Activated CD4-positive, alpha-beta memory T cell treated with anti-CD3 and anti-CD28 coated beads for 36 hours (primary cell): ENCODE results near the gene TBC1D1. TPM values are rescaled to one million over a fixed set of nuclear protein-coding genes. Genes with fewer than 3 reads are reported as not detected.

Source experiments
- CTCF ChIA-PET: fragments of 350-600 bp; sonication (Branson Sonifier 250); formaldehyde crosslinking; loops from one replicate; lab custom pipeline; 2021; ENCODE audit warnings: antibody characterized with exemption, inconsistent platforms; lab: Charles Lee
- POLR2A ChIA-PET: fragments of 350-600 bp; sonication (Branson Sonifier 250); formaldehyde crosslinking; loops from one replicate; lab custom pipeline; 2021; ENCODE audit warnings: antibody characterized with exemption; lab: Charles Lee
- DNase-seq: peaks from one replicate; pipeline ENCODE4 v3.0.0-alpha.2; 2020
- H3K27ac Mint-ChIP-seq: one replicate; pipeline ENCODE4 v1.8.0; 2021; ENCODE audit warnings: mixed read lengths
- H3K27me3 Mint-ChIP-seq: one replicate; pipeline ENCODE4 v1.8.0; 2021; ENCODE audit warnings: mixed read lengths
- H3K36me3 Mint-ChIP-seq: one replicate; pipeline ENCODE4 v1.8.0; 2021; ENCODE audit warnings: mixed read lengths
- H3K4me1 Mint-ChIP-seq: one replicate; pipeline ENCODE4 v1.8.0; 2021; ENCODE audit warnings: low read depth, mixed read lengths
- H3K4me3 Mint-ChIP-seq: one replicate; pipeline ENCODE4 v1.8.0; 2021; ENCODE audit warnings: mild to moderate bottlenecking, mixed read lengths
- H3K9me3 Mint-ChIP-seq: one replicate; pipeline ENCODE4 v1.8.0; 2021; ENCODE audit warnings: mixed read lengths
- intact Hi-C: fragments of 100-400 bp; cut with micrococcal nuclease; formaldehyde crosslinking; loops from one replicate; pipeline ENCODE4 v1.15.1; 2023
- total RNA-seq, 2 experiments: library from RNA; stranded (reverse); gene quantifications; one replicate each; pipeline ENCODE4 v1.2.3, GENCODE V29; 2021

Gene TBC1D1
- total RNA-seq, 2 experiments from 2014 or later = 67.6 to 70.4 TPM

DNA sequence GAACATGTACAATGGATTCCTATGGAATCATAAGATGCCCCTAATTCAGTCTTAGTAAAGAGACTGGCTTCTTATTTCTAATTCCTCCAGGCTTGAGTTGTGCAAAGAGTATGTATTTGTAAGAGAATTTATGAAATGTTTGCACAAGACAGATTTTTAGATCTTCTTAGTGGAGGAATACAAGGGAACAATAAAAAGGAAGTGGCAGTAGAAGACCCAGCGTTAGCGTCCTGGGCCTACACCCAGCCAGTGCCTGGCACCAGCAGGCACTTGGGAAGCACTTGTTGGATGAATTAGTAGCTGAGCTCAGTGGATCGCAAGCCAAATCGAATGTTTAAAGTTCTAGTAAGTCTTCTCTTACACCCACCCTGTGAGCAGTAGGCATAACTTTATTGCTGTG, 226.7 kb downstream of the TBC1D1 start:
- no peak overlapping the region for H3K27ac Mint-ChIP-seq
- intact Hi-C loops = no loop called here
- DNase-seq = no peak
- H3K4me3 Mint-ChIP-seq = no peak overlapping the region
- peaks cover 31% of the 10 kb centered on the region for H3K36me3 Mint-ChIP-seq
- ChIA-PET POLR2A (no interaction called here), CTCF (no interaction called here)
- no peaks in the 10 kb centered on the region for H3K27me3 Mint-ChIP-seq
- peaks cover 5% of the 10 kb centered on the region for H3K4me1 Mint-ChIP-seq
- no peaks in the 10 kb centered on the region for H3K9me3 Mint-ChIP-seq

DNA sequence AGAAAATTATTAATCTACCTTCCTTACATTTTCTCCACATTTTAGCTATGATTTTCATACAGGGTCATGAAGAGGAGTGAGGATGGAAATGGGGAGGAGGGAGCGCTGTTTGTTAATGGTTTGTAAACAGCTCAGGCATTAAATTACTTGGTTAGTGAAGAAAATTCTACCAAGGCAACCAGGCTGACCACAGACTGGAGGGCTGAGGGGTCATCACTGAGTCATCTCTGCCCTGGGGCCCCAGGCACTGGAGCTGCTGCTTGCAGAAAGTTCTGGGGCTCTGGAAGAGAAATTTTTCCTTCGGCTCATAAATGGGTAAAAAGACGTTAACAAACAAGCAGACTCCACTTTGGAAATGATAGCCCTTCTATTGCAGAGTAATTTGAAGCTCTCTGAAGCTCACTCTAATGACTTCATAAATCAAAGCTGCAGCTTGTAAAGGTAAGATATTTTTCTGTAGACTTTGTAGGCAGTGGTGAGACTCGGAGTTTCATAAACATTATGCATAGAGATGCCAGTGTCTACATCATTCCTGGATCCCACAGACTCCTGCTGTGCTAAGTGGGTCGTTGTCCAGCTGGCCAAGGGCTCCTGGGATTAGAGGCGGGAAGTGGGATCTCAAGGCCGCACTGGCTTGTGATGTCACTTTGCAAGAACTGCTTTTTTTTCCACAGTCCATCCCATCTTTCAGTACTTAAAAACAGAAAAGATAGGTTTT, 228.9 kb downstream of the TBC1D1 start:
- POLR2A ChIA-PET = interaction anchor here (1.3 kb wide), 1 partner anchor 9 kb away, joined by 6 read pairs; no protein-coding TSS in a partner anchor
- Mint-ChIP-seq H3K4me1 (peaks cover 17% of the 10 kb centered on the region), H3K36me3 (peaks cover 35% of the 10 kb centered on the region)

DNA sequence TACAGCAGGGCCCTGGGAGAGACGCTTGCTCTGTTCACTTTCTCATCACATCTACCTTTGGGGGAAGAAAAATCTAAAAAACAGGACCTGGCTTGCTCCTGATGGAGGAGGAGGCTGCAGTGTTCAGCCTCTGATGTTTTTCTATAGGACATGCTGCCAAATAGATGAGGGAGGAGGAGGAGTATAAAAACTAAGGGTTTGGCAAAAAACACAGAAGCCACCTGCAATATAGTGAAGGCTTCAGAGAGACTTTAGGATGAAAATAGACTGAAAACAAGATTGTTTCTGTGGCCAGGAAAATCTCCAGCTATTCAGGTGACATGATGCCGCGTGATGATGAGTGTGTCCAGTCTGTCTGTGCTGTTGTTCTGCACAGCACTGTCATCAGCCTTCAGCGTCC, 229.9 kb downstream of the TBC1D1 start:
- H3K27me3 Mint-ChIP-seq = no peaks in the 10 kb centered on the region
- no peak for DNase-seq
- H3K36me3 Mint-ChIP-seq = peaks cover 44% of the 10 kb centered on the region
- no peaks in the 10 kb centered on the region for H3K9me3 Mint-ChIP-seq
- POLR2A ChIA-PET = no interaction called here
- CTCF ChIA-PET = no interaction called here
- intact Hi-C loops = no loop called here
- H3K27ac Mint-ChIP-seq = no peak overlapping the region
- peaks cover 22% of the 10 kb centered on the region for H3K4me1 Mint-ChIP-seq
- H3K4me3 Mint-ChIP-seq = no peak overlapping the region

More for the DNA sequence above, 228.9 kb downstream of the TBC1D1 start:
- DNase-seq = no peak
- H3K4me3 Mint-ChIP-seq = no peak overlapping the region
- H3K27me3 Mint-ChIP-seq = no peaks in the 10 kb centered on the region
- intact Hi-C loops = no loop called here
- no peaks in the 10 kb centered on the region for H3K9me3 Mint-ChIP-seq
- CTCF ChIA-PET = interaction anchor here (0.6 to 1.4 kb wide), 7 partner anchors 20 to 1015 kb away, joined by 3 to 9 read pairs (median 3); no protein-coding TSS in a partner anchor
- no peak overlapping the region for H3K27ac Mint-ChIP-seq

DNA sequence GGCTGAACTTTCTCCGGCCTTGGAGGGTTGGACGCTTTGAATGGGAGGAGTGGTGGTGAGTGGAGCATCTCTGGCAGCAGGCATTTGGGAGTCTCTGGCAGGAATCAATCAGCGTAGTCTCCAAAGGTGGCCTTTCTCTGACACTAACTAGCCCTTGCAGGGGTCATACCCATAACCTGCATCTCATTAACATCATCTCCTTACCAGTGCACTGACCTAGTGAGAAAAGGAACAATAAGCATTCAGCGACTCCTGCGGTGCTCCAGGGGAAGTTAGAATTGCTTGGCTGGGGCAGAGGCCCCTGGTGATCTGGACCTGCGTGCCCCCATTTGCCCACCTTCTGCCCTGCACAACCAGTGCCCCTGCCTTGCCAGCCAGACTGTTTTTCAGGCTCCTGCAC, 231.2 kb downstream of the TBC1D1 start:
- no peaks in the 10 kb centered on the region for H3K9me3 Mint-ChIP-seq
- POLR2A ChIA-PET = no interaction called here
- peaks cover 25% of the 10 kb centered on the region for H3K4me1 Mint-ChIP-seq
- peaks cover 48% of the 10 kb centered on the region for H3K36me3 Mint-ChIP-seq
- CTCF ChIA-PET = no interaction called here
- H3K27me3 Mint-ChIP-seq = no peaks in the 10 kb centered on the region
- H3K4me3 Mint-ChIP-seq = no peak overlapping the region
- intact Hi-C loops = no loop called here
- no peak overlapping the region for H3K27ac Mint-ChIP-seq
- no peak for DNase-seq

DNA sequence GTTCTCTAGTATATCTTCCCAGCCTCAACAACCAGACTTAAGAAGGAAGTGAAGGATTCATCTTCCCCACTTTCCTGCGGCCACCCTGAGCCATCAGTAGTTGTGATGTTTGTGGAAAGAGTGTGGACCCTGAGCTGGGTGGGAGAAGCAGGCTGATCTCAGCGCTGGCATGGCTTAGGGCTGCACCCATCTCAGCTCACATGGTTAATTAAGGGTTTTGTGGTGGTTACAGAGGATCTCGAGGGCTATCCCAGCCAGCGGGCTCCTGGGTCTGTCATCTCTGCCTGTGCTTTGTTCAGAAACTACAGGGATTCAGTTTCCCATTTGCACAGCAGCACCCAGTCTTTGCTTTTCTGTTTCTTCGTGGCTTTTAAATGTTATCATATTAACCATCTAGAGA, 232.7 kb downstream of the TBC1D1 start:
- Mint-ChIP-seq H3K27me3 (no peaks in the 10 kb centered on the region), H3K4me1 (peaks cover 37% of the 10 kb centered on the region), H3K4me3 (no peak overlapping the region), H3K27ac (peak overlapping the region; percentile 29), H3K9me3 (no peaks in the 10 kb centered on the region), H3K36me3 (peaks cover 43% of the 10 kb centered on the region)
- DNase-seq = no peak
- ChIA-PET CTCF (interaction anchor here (0.7 to 1.1 kb wide), 2 partner anchors 29 to 56 kb away, joined by 3 read pairs; no protein-coding TSS in a partner anchor), POLR2A (no interaction called here)
- intact Hi-C loops = no loop called here

DNA sequence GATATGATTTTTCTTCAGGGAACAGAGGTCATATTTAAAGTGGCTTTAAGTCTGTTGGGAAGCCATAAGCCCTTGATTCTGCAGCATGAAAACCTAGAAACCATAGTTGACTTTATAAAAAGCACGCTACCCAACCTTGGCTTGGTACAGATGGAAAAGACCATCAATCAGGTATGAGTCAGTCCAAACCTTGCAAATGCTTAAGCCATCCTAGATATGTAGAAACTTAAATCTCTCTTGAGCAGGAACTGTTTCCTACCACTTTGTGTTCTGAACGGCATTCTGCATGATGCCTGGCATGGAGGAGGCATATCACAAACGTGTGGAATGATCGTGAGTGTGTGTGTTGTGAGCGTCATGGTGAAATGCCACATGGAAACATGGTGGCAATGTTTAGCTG, 234.1 kb downstream of the TBC1D1 start:
- Mint-ChIP-seq H3K4me3 (no peak overlapping the region), H3K27me3 (no peaks in the 10 kb centered on the region), H3K27ac (no peak overlapping the region), H3K9me3 (no peaks in the 10 kb centered on the region), H3K4me1 (peaks cover 51% of the 10 kb centered on the region), H3K36me3 (peaks cover 41% of the 10 kb centered on the region)
- POLR2A ChIA-PET = no interaction called here
- CTCF ChIA-PET = no interaction called here
- no peak for DNase-seq
- intact Hi-C loops = no loop called here

DNA sequence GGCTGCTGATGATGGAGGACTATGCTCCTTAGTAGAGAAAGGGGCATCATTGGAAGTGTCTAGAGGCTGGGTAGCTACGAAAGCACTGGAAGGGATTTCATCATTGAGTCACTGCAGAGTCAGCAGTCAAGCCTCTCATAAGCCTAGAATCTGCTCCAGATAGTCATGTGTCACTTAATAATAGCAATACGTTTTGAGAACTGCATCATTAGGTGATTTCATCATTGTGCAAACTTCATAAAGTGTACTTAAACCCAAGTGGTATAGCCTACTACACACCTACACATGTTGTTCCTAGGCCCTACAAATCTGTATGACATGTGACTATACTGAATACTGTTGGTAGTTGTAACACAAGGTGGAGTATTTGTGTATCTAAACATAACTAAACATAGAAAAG, 234.9 kb downstream of the TBC1D1 start:
- Mint-ChIP-seq H3K4me1 (peaks cover 59% of the 10 kb centered on the region), H3K27ac (no peak overlapping the region), H3K27me3 (no peaks in the 10 kb centered on the region), H3K36me3 (peaks cover 37% of the 10 kb centered on the region), H3K4me3 (no peak overlapping the region), H3K9me3 (no peaks in the 10 kb centered on the region)
- POLR2A ChIA-PET = interaction anchor here (0.6 kb wide), 1 partner anchor 612 kb away, joined by 3 read pairs; no protein-coding TSS in a partner anchor
- intact Hi-C loops = no loop called here
- DNase-seq = no peak
- CTCF ChIA-PET = no interaction called here

DNA sequence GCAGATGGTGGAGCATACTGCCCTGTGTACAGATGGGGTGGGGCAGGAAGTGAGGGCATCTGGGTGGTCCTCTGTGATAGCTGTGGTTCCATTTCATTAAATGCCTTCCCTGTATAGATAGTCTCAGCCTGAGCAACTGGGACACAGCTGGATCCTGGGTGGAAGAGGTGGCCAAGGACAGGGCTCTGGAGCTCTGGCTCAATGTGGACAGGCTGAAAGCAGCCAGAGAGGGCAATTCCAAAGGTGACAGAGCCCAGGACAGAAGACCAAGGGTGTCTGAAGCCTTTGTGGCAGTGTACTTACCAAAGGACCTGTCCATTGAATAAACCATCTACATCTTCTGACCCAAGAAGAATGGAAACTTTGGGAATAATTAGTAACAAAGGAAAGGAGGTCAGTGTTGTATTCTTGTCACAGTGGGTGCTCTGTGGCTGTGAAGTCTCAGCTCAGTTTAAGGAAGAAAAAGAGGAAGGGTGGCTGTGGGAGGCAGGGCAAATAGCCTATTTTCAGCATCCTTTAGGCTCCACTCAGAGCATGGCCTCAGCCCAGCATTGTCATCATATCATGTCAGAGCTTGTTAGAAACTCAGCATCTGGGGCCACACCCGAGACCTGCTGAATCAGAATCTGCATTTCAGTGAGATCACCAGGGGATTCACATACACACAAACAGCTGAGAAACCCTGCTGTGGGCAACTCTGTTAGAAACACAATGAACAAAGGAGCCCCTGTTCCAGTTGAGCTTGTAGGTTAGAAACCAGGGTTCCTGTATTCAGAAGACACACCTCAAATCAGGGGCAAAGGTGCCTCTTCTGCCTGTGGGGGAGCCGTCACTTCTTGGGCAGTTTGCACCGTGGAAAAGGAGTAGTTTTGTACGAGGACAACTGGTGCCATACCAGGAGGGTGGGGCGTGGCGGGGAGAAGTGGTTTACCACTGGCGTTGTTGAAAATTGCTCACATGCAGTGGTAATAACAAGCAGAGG, 237.9 kb downstream of the TBC1D1 start:
- Mint-ChIP-seq H3K27ac (peak overlapping the region; percentile 98), H3K27me3 (peaks cover 1% of the 10 kb centered on the region), H3K36me3 (peaks cover 31% of the 10 kb centered on the region), H3K9me3 (no peaks in the 10 kb centered on the region), H3K4me1 (peaks cover 77% of the 10 kb centered on the region), H3K4me3 (peak overlapping the region; percentile 49)
- DNase-seq = peak; percentile 90
- ChIA-PET POLR2A (interaction anchor here (0.5 to 4.2 kb wide), 14 partner anchors 9 to 395 kb away, joined by 3 to 41 read pairs (median 4); no protein-coding TSS in a partner anchor), CTCF (interaction anchor here (0.6 to 2.8 kb wide), 8 partner anchors 33 to 412 kb away, joined by 3 to 23 read pairs (median 4); no protein-coding TSS in a partner anchor)
- intact Hi-C loops = loop anchor here (1.0 to 2.0 kb wide), 2 partner anchors 38 to 150 kb away; no protein-coding TSS in a partner anchor

DNA sequence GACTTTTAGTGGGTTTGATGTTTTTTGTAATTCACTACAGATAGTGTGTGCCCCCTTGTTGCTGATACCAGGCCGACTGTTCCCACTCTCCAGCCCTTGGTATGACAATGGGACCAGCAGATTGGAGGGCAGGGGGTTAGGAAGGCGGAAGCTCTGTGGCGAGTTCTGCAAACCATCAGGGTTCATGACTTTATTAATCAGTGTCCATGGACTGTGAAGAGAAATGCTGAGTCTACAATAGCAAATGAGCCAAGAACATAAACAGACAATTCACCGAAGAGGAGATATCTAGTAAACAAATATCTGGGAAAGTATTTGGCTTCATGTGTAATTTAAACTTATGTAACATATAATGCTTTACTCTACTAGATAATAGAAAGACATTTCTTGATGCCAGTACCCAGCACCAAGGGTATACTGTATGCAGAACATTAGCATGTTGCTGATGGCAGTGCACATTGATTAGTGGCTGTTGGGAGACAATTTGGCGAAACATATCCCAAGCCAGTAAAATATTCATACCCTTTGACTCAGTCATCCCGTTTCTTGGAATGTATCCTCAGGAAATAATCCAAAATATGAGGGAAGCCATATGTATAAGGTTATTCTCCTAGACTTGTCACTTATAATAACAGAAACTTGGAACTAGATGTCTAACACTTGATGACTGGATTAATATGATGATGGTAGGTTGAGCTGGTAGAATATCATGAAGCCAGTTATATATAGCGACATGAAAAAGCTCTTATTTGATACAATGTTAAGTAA, 238.8 kb downstream of the TBC1D1 start:
- Mint-ChIP-seq H3K4me3 (peak overlapping the region; percentile 49), H3K36me3 (peaks cover 38% of the 10 kb centered on the region)

DNA sequence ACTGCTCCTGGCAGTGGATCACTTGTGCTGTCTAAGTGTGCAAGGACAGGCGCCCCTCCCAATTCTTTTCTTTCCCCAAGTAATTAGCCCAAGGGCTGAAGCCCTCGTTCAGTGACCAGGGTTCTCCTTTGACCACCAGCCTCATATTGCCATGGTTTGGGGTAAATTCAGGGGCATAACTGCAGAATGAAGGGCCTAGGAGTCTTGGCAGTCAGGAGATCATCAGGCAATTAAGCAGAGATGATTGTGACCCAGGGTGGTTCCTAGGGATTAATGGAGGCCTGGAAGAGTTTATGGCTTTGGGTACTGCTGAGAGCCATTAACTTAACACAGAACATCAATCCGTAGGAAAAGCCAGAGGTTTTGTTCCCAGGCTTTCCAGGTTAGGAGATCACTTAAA, 240.0 kb downstream of the TBC1D1 start:
- no peaks in the 10 kb centered on the region for H3K9me3 Mint-ChIP-seq
- H3K4me3 Mint-ChIP-seq = peak overlapping the region; percentile 10
- H3K27ac Mint-ChIP-seq = peak overlapping the region; percentile 96
- peaks cover 72% of the 10 kb centered on the region for H3K4me1 Mint-ChIP-seq
- ChIA-PET POLR2A (interaction anchor here (1.2 to 4.3 kb wide), 8 partner anchors 21 to 239 kb away, joined by 3 to 54 read pairs (median 11); no protein-coding TSS in a partner anchor), CTCF (interaction anchor here (0.7 to 3.0 kb wide), 7 partner anchors 30 to 68 kb away, joined by 3 to 14 read pairs (median 5); no protein-coding TSS in a partner anchor)
- intact Hi-C loops = loop anchor here (1.0 to 5.0 kb wide), 8 partner anchors 46 to 850 kb away; partner anchors contain the start of gene RELL1
- DNase-seq = no peak
- peaks cover 1% of the 10 kb centered on the region for H3K27me3 Mint-ChIP-seq
- peaks cover 34% of the 10 kb centered on the region for H3K36me3 Mint-ChIP-seq

More for the DNA sequence above, 238.8 kb downstream of the TBC1D1 start:
- CTCF ChIA-PET = interaction anchor here (0.7 to 2.8 kb wide), 9 partner anchors 32 to 190 kb away, joined by 3 to 23 read pairs (median 4); no protein-coding TSS in a partner anchor
- POLR2A ChIA-PET = interaction anchor here (0.5 to 4.2 kb wide), 13 partner anchors 10 to 394 kb away, joined by 3 to 41 read pairs (median 4); no protein-coding TSS in a partner anchor
- DNase-seq = no peak
- Mint-ChIP-seq H3K27me3 (peaks cover 1% of the 10 kb centered on the region), H3K4me1 (peaks cover 79% of the 10 kb centered on the region), H3K9me3 (no peaks in the 10 kb centered on the region), H3K27ac (peak overlapping the region; percentile 98)
- intact Hi-C loops = loop anchor here (1.0 to 5.0 kb wide), 6 partner anchors 39 to 443 kb away; partner anchors contain the start of gene RELL1
